ENCODE data around the gene IFI27.
"Not testable (repeated sequence)": the region's sequence is repeated elsewhere in the genome, so short reads cannot be mapped to it uniquely, and the experiment has no call there.

The IFI27 gene

DNA sequence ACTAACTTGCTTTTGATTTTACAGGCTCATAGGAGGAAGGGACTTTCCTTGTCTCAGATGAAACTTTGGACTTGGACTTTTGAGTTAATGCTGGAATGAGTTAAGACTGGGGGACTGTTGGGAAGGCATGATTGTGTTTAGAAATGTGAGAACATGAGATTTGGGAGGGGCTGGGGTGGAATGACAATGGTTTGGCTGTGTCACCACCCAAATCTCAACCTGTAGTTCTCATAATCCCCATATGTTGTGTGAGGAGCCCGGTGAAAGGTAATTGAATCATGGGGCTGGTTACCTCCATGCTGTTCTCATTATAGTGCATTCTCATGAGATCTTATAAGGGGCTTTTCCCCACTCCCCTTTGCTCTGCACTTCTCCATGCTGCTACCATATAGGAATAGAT, 45.6 kb downstream of the IFI27 start:
- not testable (repeated sequence) for DNase-seq (ENCODE audit: low spot score)

DNA sequence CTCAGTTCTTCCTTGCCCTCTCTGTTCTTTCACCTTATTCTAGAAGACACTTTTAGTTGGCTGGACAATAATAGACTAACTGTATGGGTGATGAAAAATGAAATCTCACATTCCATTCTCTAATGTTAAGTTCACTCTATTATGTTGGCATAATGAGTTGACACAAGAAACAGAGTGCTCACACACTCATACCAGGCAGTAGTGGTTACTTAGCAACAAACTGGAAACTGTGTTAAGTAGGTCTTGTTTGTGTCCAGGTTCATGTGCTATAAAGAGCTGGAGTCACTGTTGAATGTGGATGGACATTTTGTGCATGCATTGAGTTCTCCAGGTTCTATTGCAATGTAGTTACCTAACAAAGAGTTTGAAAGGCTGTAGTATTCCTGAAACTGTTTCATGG, 46.7 kb downstream of the IFI27 start:
- DNase-seq (ENCODE audit: low spot score) = no peak

DNA sequence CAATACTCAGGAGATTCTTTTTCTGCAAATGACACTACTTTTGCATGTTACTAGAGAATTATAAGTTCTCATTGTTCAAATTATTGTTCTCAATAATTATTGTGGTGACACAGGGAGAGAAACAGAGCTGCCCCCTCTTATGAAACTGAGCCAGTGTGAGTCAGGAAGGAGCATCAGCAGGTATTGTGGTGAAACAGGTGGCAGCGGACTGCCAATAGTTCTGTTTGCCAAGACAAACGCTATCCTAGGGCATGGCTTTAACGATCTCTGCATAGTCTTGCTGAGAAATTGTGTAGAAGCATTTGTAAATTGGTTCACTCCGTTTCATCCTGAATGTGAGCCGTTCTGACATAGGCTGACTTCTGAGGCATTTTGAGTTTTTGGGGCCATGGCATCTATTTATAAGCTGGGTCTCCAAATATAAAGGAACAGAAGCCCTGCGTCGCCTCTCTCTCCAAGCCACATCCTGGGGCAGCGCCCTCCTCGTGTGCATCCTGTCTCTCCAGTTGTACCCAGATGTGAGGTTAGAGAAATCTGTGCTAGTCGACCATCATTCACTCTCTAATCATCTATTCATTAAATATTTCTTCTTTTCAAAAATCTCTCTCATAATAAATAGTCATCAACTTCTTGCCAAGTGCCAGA, 47.8 kb downstream of the IFI27 start:
- peak; percentile 27 for DNase-seq (ENCODE audit: low spot score)

DNA sequence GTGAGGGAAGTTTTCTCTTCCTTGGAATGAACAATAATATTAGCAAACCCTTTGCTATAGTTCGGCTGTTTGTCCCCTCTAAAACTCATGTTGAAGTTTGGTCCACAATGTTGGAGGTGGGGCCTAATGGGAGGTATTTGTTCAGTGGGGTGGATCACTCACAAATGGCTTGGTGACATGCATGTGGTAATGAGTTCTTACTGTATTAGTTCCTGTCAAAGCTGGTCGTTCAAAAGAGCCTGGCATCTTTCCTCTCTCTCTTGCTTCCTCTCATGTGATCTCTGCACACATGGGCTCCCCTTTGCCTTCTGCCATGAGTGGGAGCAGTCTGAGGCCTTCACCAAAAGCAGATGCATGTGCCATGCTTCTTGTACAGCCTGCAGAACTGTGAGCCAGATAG, 50.5 kb downstream of the IFI27 start:
- no peak for DNase-seq (ENCODE audit: low spot score)

DNA sequence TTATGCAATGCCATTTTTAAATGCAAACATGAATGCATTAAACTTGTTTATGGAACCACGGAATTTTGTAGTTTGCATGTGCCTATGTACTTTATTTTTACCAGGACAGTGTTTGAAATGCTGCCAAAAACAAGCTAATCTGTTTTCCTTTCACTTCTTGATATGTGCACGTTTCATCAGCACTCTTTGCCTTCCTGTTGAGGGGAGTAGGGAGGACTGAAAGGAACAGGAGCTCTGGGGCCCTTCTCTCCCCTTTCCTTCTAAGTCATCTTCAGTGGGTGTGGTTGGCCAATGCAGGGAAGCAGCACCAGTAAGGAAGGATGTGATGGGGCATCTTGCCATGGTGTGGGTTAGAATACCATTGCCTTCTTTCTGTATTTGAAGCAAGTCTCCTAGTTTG, 51.4 kb downstream of the IFI27 start:
- DNase-seq (ENCODE audit: low spot score) = no peak

DNA sequence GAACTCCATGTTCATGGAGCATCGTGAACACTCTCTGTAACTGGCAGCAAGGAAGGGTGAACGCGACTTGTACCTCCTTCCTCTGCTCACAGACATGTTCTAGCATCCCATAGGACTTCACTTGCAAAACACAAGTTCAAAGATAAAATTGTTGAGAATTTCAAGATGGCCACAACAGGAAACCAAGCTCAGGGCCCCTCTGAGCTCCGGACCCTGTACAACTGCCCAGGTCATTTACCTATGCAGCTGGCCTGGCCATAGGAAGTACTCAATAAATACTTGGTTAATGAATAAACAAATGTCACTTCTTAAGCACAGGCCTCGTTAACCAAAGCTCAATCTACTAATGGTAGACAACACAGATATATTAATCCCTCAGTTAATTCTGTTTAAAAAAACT, 51.9 kb downstream of the IFI27 start:
- DNase-seq (ENCODE audit: low spot score) = no peak

DNA sequence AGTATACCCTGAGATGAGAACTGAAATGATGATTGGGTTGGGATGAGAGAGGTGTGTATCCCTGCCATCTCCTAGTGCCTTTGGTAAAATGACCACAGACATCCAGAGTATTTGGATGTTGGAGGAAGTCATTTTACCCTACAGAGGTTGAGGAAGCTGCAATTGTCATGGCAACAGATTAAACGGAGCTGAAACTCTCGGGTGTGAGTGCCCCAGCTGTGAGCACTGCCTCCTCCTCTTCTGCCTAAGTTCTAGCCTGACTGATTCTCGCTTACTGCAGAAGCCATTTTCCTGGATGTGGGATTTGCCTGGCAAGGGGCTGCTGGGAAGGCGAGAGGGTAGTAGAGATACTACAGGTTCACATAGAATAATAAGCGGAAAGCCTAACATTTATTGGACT, 53.3 kb downstream of the IFI27 start:
- no peak for DNase-seq (ENCODE audit: low spot score)

DNA sequence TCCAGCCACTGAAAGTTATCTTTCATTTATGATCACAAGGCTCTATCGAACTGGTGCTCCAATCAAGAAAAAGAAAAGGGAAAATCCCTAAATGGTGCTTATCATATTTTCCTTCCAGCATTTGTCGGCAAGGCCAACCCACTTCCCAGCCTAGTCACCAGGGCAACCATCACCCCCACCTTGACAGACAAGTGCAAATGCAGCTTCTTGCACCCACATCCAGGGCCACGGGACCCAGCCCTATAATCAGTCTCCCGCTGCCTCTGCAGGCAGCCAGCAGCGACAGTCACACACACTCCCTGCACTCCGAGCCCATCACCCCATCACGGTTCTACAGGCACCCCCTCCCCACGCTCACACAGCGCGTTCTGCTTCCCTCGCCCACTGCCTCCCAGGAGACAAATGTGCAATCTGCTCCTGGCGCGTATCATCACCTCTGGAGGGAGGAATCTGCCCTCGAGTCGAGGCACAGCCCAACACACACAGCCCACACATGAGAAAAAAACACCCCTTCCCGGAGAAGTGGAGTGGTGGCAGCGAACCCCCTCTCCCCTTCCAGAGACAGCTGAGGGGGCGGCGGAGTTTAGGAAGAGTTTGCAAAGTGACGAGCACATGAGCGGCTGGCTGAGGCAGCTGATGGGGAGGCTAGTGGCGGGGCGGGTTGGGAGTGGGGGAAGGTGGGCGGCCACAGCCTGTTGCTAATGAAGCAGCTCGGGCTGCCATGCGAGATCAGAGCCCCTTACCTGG, 54.3 kb downstream of the IFI27 start:
- no peak for DNase-seq (ENCODE audit: low spot score)

DNA sequence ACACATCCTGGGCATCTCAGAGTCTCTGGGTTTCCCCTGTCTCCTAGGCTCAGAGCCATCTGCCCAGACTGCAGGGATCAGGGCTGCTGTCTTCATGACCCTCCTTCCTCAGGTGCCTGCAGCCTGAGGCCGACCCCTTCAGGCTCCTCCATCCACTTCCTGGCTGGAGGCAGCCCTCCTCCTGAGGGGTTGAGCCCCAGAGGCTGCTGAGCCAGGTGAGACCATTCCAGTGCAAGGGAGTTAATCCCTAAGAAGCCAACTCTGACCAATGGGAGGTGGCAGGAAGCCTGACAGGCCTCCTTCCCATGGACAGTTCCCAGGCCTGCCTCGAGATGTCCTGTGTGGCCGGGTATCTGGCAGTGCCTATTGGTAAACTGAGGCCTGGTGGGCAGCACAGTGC, 55.2 kb downstream of the IFI27 start:
- no peak for DNase-seq (ENCODE audit: low spot score)

All from CD4-positive, alpha-beta T cell treated with Interleukin-2 at 100 ng/mL for 4 hours (primary cell).